Lower leg skin (tissue), 3 donors: ENCODE measurements around the gene CTBP1.

Experiments used
- CTCF ChIP-seq, 3 donors: fragments of 450-650 bp; IDR thresholded peaks; one replicate each; pipeline ENCODE4 v1.5.1; 2016; ENCODE audit warnings: antibody characterized with exemption in 3 of 3, mild to moderate bottlenecking in 3 of 3, moderate library complexity in 2 of 3
- POLR2A ChIP-seq, 2 donors: fragments of 450-650 bp; IDR thresholded peaks; one replicate each; pipeline ENCODE4 v1.6.1; 2016 to 2017; ENCODE audit warnings: antibody characterized with exemption in 2 of 2, mild to moderate bottlenecking in 1 of 2, moderate library complexity in 1 of 2

GRCh38 chr4:1210241-1210841, 38.6 kb downstream of the CTBP1 start:
- TF ChIP-seq CTCF (IDR thresholded peaks at IDR 0.05) (no peak), POLR2A (IDR thresholded peaks at IDR 0.05) (no peak)
